Measurements from ENCODE around the gene PLA2G4B.

PLA2G4B gene

GRCh38 chr15:41860049-41860828 is 21.6 kb downstream of the PLA2G4B start:
- no peak for DNase-seq (ENCODE audit: low read depth)
- H3K4me3 ChIP-seq (ENCODE audit: low read depth, low read length), result no peak overlapping the region
- TF ChIP-seq CTCF (conservative IDR thresholded peaks at IDR 0.05; ENCODE audit: low read depth, low read length), result peak; percentile 35

GRCh38 chr15:41861736-41862356 is 23.2 kb downstream of the PLA2G4B start:
- no peak for TF ChIP-seq CTCF (conservative IDR thresholded peaks at IDR 0.05; ENCODE audit: low read depth, low read length)
- DNase-seq (ENCODE audit: low read depth), result no peak
- no peak overlapping the region for H3K4me3 ChIP-seq (ENCODE audit: low read depth, low read length)

DNA sequence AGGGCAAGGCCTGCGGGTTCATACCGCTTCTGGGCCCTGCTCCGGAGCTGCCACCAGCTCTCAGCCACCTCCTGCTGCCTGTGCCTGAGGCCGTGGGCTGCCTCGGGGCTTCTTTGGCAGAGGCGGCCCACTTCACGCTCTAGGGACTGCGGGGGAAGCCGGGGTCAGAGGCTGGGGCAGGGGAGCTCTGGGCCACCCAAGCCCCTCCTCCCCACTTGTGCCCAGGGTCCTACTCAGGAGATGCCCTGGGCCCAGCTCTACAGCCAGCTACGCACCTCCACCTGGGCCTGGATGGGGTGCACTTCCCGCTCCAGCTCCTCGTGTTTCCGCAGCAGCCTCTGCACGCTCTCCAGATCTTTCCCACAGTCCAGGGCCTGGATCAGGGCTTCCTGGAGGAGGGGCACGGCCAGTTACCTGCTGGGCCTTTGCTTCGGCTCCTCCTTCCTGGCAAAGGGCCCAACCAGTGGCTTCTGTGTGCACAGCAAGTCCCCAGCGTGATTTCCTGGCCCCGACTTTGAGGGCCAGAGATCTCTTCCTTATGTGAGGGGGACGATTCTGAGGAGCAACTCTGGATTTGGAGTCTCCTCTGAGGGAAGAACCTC is 24.0 kb downstream of the PLA2G4B start:
- H3K4me3 ChIP-seq (ENCODE audit: low read depth, low read length), result no peak overlapping the region
- no peak for TF ChIP-seq CTCF (conservative IDR thresholded peaks at IDR 0.05; ENCODE audit: low read depth, low read length)
- DNase-seq (ENCODE audit: low read depth), result no peak

DNA sequence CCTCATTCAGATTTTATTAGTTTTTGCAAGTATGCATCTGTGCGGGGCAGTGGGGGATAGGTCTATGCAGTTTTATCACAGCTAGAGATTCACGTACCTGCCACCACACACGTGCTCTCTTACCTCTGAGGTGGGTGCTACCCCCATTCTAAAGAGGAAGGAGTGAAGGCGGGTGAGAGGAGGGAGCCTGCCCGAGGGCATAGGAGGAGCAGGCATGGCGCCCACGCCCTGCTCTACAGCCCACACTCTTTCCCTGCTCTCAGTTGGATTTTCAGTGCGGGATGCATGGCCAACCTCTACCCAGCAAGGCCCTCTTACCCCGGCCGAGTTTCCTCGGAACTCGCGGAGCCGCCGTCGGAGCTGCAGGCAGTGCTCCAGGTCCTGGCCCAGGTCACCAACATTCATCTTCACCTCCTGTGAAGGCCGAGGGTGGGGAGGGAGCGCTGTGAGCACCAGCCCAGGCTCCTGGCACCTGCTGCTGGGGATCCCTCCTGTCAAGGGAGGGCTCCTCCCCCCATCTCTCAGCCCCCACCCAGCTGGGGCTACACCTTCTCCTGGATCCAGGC is 26.9 kb downstream of the PLA2G4B start:
- TF ChIP-seq CTCF (conservative IDR thresholded peaks at IDR 0.05; ENCODE audit: low read depth, low read length), result no peak
- H3K4me3 ChIP-seq (ENCODE audit: low read depth, low read length), result no peak overlapping the region
- no peak for DNase-seq (ENCODE audit: low read depth)

- no peak overlapping the region for H3K4me3 ChIP-seq (ENCODE audit: low read depth, low read length)
- DNase-seq (ENCODE audit: low read depth), result no peak
- no peak for TF ChIP-seq CTCF (conservative IDR thresholded peaks at IDR 0.05; ENCODE audit: low read depth, low read length)
These were observed 27.6 kb downstream of the PLA2G4B start for GRCh38 chr15:41866263-41866703.

GRCh38 chr15:41866872-41867579 is 28.4 kb downstream of the PLA2G4B start:
- DNase-seq (ENCODE audit: low read depth), result no peak
- no peak overlapping the region for H3K4me3 ChIP-seq (ENCODE audit: low read depth, low read length)
- no peak for TF ChIP-seq CTCF (conservative IDR thresholded peaks at IDR 0.05; ENCODE audit: low read depth, low read length)

All from choroid plexus epithelial cell (primary cell).